Uterus (tissue), 4 donors: ENCODE measurements around the gene PROX1. TPM values are rescaled to one million over a fixed set of nuclear protein-coding genes. Genes with fewer than 3 reads are reported as not detected.

ENCODE experiments used
- DNase-seq, 2 donors: peaks; one replicate each; pipeline ENCODE4 v3.0.0-alpha.2; 2019 to 2020
- H3K27ac ChIP-seq, 2 donors: fragments of 200-600 bp; sonication (generic); 1 replicate in 1 of 2; 2 replicates in 1 of 2; pipeline ENCODE4 v1.5.1; 2016 to 2018
- H3K27me3 ChIP-seq, 2 donors: fragments of 200-600 bp; sonication (generic); one replicate each; pipeline ENCODE4 v1.5.1; 2018 to 2019; ENCODE audit warnings: control low read depth in 1 of 2
- H3K36me3 ChIP-seq, 2 donors: fragments of 200-600 bp; sonication (generic); one replicate each; pipeline ENCODE4 v1.5.1; 2019; ENCODE audit warnings: control low read depth in 1 of 2
- H3K4me1 ChIP-seq, 2 donors: fragments of 200-600 bp; sonication (generic); one replicate each; pipeline ENCODE4 v1.5.1; 2018 to 2019; ENCODE audit warnings: control low read depth in 1 of 2
- H3K4me3 ChIP-seq, 2 donors: fragments of 200-600 bp; sonication (generic); 1 replicate in 1 of 2; 2 replicates in 1 of 2; pipeline ENCODE4 v1.5.1; 2018 to 2019; ENCODE audit warnings: mild to moderate bottlenecking in 1 of 2
- H3K9me3 ChIP-seq, 2 donors: fragments of 200-600 bp; sonication (generic); one replicate each; pipeline ENCODE4 v1.5.1; 2019; ENCODE audit warnings: control low read depth in 1 of 2
- CTCF ChIP-seq, 4 experiments: fragments of 200-600 bp in 2 of 4; fragments of 450-650 bp in 2 of 4; sonication (generic) in 2 of 4; IDR thresholded peaks; one replicate each; pipeline ENCODE4 v1.5.1; 2016 to 2019; ENCODE audit warnings: antibody characterized with exemption in 4 of 4, mild to moderate bottlenecking in 2 of 4, moderate library complexity in 1 of 4
- POLR2A ChIP-seq, 2 donors: fragments of 450-650 bp; IDR thresholded peaks; one replicate each; pipeline ENCODE4 v1.6.1; 2016; ENCODE audit warnings: antibody characterized with exemption in 2 of 2, mild to moderate bottlenecking in 1 of 2, moderate library complexity in 1 of 2
- intact Hi-C: fragments of 100-400 bp; cut with DNase I; formaldehyde crosslinking; loops from one replicate; pipeline ENCODE4 v1.15.1; 2023; ENCODE audit warnings: low total_unique reads
- total RNA-seq, 4 donors: library from RNA; depleted of rRNA in 3 of 4; stranded (reverse); fragments of >200 nt in 3 of 4; gene quantifications; one replicate each; pipeline versions ENCODE4 v1.1.0 to v1.2.4, GENCODE V29; 2014 to 2023
- donor health status: DM: yes; HTN: yes; CAD: no.

Gene PROX1
- total RNA-seq, 4 donors from 2014 or later = 3.8 to 7.9 (median 4.1) TPM

DNA sequence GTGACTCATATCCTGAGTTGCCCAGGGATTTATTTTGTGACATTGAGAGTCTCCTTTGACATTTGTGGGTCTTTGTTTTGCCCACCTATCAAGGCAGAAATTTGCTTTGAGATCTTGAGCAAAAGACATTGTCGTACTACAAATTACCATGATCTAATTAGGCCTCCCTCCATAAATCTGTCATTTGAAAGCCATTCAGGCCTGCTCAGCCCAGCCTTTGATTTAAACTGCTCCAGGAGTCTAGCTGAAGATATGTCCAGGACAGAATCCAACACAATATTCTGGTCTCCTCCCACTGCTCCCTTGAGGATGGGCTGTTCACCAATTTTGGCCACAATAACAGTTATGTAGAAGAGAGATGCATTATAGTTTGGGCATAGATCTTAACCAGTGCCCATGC is 86.7 kb downstream of the PROX1 start:
- no peak for DNase-seq
- intact Hi-C loops = no loop called here
- Histone ChIP-seq H3K4me1 (no peaks in the 10 kb centered on the region), H3K4me3 (no peak overlapping the region), H3K27ac (no peak overlapping the region), H3K27me3 (no peaks in the 10 kb centered on the region), H3K36me3 (no peaks in the 10 kb centered on the region), H3K9me3 (no peaks in the 10 kb centered on the region)
- no peak for TF ChIP-seq POLR2A (IDR thresholded peaks at IDR 0.05)
- no peak for TF ChIP-seq CTCF (IDR thresholded peaks at IDR 0.05)

DNA sequence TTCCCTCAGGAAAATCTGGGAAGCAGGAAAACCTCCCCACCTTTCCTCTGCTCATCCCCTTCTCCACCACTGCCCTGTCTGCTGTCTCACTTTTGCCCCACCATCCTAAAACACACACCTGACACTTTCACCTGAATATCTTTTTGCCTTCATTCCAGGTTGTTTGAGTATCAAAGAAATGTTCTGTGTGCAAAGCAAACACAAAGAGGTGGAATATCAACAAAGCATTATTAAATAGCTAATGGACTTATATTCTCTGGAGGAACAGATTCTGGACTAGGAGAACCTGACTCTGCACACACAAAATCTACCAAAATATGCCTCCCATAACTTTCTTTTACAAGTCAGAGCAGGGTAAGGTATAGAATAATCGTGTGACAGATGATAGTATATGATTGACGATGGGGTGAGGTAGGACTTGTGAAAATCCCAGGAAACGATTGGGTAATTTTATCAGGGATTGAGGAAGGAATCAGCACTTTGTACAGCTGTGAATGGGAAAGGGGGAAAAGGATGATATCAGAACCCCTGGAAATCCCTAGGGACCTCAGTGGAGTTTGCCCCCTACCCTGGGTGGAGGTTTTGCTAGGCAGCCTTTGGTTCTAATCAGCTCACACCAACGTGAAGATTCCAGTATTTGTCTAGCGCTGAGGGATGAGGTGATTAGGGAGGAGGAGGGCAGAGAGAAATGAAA is 87.7 kb downstream of the PROX1 start:
- intact Hi-C loops = no loop called here
- H3K4me1 ChIP-seq = no peaks in the 10 kb centered on the region
- no peak overlapping the region for H3K27ac ChIP-seq
- H3K9me3 ChIP-seq = no peaks in the 10 kb centered on the region
- H3K27me3 ChIP-seq = no peaks in the 10 kb centered on the region
- no peaks in the 10 kb centered on the region for H3K36me3 ChIP-seq
- no peak for DNase-seq
- no peak overlapping the region for H3K4me3 ChIP-seq
- no peak for TF ChIP-seq POLR2A (IDR thresholded peaks at IDR 0.05)
- TF ChIP-seq CTCF (IDR thresholded peaks at IDR 0.05) = no peak

GRCh38 chr1:214075999-214076707 is 88.4 kb downstream of the PROX1 start:
- no peaks in the 10 kb centered on the region for H3K9me3 ChIP-seq
- no peak overlapping the region for H3K4me3 ChIP-seq
- no peaks in the 10 kb centered on the region for H3K27me3 ChIP-seq
- no peaks in the 10 kb centered on the region for H3K4me1 ChIP-seq
- no peak for TF ChIP-seq POLR2A (IDR thresholded peaks at IDR 0.05)
- no peak for TF ChIP-seq CTCF (IDR thresholded peaks at IDR 0.05)
- no peak overlapping the region for H3K27ac ChIP-seq
- no peaks in the 10 kb centered on the region for H3K36me3 ChIP-seq
- intact Hi-C loops = no loop called here
- no peak for DNase-seq

- no peaks in the 10 kb centered on the region for H3K9me3 ChIP-seq
- H3K27ac ChIP-seq = no peak overlapping the region
- no peak for DNase-seq
- TF ChIP-seq POLR2A (IDR thresholded peaks at IDR 0.05) = no peak
- no peak for TF ChIP-seq CTCF (IDR thresholded peaks at IDR 0.05)
- no peaks in the 10 kb centered on the region for H3K27me3 ChIP-seq
- H3K4me3 ChIP-seq = no peak overlapping the region
- no peaks in the 10 kb centered on the region for H3K4me1 ChIP-seq
- no peaks in the 10 kb centered on the region for H3K36me3 ChIP-seq
- intact Hi-C loops = no loop called here
These were observed 88.9 kb downstream of the PROX1 start for GRCh38 chr1:214076708-214077065.

- Histone ChIP-seq H3K4me1 (no peaks in the 10 kb centered on the region), H3K4me3 (no peak overlapping the region), H3K36me3 (no peaks in the 10 kb centered on the region), H3K9me3 (no peaks in the 10 kb centered on the region), H3K27ac (no peak overlapping the region), H3K27me3 (no peaks in the 10 kb centered on the region)
- TF ChIP-seq POLR2A (IDR thresholded peaks at IDR 0.05) = no peak
- TF ChIP-seq CTCF (IDR thresholded peaks at IDR 0.05) = no peak
- intact Hi-C loops = no loop called here
- DNase-seq = no peak
These were observed 91.2 kb downstream of the PROX1 start for GRCh38 chr1:214078950-214079349.
